GM21576 (cell line): Measurements from ENCODE around the gene TPD52L3.

ENCODE experiments used
- ATAC-seq: cut with Tn5 transposase; IDR thresholded peaks from one replicate; pipeline ENCODE4 v1.9.1; 2021; ENCODE audit warnings: mild to moderate bottlenecking, moderate library complexity; ENCODE audit not compliant: unreplicated experiment

Gene TPD52L3

GRCh38 chr9:6328103-6328502 is at the start of gene TPD52L3:
Gene TPD52L3 (plus strand): TSS chr9:6328375. CDS start chr9:6328596, 221 bp downstream.
- ATAC-seq, result no peak

- no peak for ATAC-seq
Measured at GRCh38 chr9:6301858-6302257, 26.3 kb upstream of the TPD52L3 start.

GRCh38 chr9:6302417-6302816 is 25.8 kb upstream of the TPD52L3 start:
- ATAC-seq, result no peak

GRCh38 chr9:6304232-6304631 is 23.9 kb upstream of the TPD52L3 start:
- no peak for ATAC-seq

GRCh38 chr9:6305954-6306563 is 22.1 kb upstream of the TPD52L3 start:
- no peak for ATAC-seq

- ATAC-seq, result no peak
Measured at GRCh38 chr9:6307551-6308096, 20.6 kb upstream of the TPD52L3 start.

GRCh38 chr9:6330958-6331634 is 2.9 kb downstream of the TPD52L3 start:
- ATAC-seq, result no peak

GRCh38 chr9:6334305-6334704 is 6.1 kb downstream of the TPD52L3 start:
- no peak for ATAC-seq

- no peak for ATAC-seq
Measured at GRCh38 chr9:6348766-6349165, 20.6 kb downstream of the TPD52L3 start.

- ATAC-seq, result no peak
Measured at GRCh38 chr9:6351737-6352136, 23.6 kb downstream of the TPD52L3 start.

- no peak for ATAC-seq
Measured at GRCh38 chr9:6354072-6354686, 26.0 kb downstream of the TPD52L3 start.

GRCh38 chr9:6355728-6356127 is 27.6 kb downstream of the TPD52L3 start:
- ATAC-seq, result peak; percentile 75

GRCh38 chr9:6356441-6356840 is 28.3 kb downstream of the TPD52L3 start:
- ATAC-seq, result no peak

GRCh38 chr9:6356904-6357303 is 28.7 kb downstream of the TPD52L3 start:
- ATAC-seq, result no peak

- ATAC-seq, result no peak
Measured at GRCh38 chr9:6367128-6367890, 39.1 kb downstream of the TPD52L3 start.

- ATAC-seq, result no peak
Measured at GRCh38 chr9:6368831-6369230, 40.7 kb downstream of the TPD52L3 start.
